ENCODE data around the gene APOL6.

Gene APOL6

GRCh38 chr22:35648066-35649025 lies at the start of gene APOL6:
Gene APOL6, plus strand, starts transcription at chr22:35648446. Its CDS starts 7,980 bp downstream, at chr22:35656426.
- DNase-seq (ENCODE audit: low spot score), result no peak

GRCh38 chr22:35599364-35599763 lies 48.9 kb upstream of the APOL6 start:
- DNase-seq (ENCODE audit: low spot score), result no peak

GRCh38 chr22:35600476-35600875 lies 47.8 kb upstream of the APOL6 start:
- DNase-seq (ENCODE audit: low spot score), result no peak

GRCh38 chr22:35601013-35601580 lies 47.1 kb upstream of the APOL6 start:
- no peak for DNase-seq (ENCODE audit: low spot score)

- no peak for DNase-seq (ENCODE audit: low spot score)
These were observed 46.3 kb upstream of the APOL6 start for GRCh38 chr22:35601743-35602615.

- DNase-seq (ENCODE audit: low spot score), result no peak
These were observed 43.5 kb upstream of the APOL6 start for GRCh38 chr22:35604621-35605368.

GRCh38 chr22:35605369-35605680 lies 42.9 kb upstream of the APOL6 start:
- no peak for DNase-seq (ENCODE audit: low spot score)

GRCh38 chr22:35605851-35606481 lies 42.3 kb upstream of the APOL6 start:
- DNase-seq (ENCODE audit: low spot score), result no peak

GRCh38 chr22:35606916-35607315 lies 41.3 kb upstream of the APOL6 start:
- no peak for DNase-seq (ENCODE audit: low spot score)

GRCh38 chr22:35608088-35608487 lies 40.2 kb upstream of the APOL6 start:
- no peak for DNase-seq (ENCODE audit: low spot score)

GRCh38 chr22:35609261-35609660 lies 39.0 kb upstream of the APOL6 start:
- DNase-seq (ENCODE audit: low spot score), result no peak

- DNase-seq (ENCODE audit: low spot score), result no peak
These were observed 38.5 kb upstream of the APOL6 start for GRCh38 chr22:35609761-35610160.

- DNase-seq (ENCODE audit: low spot score), result no peak
These were observed 37.5 kb upstream of the APOL6 start for GRCh38 chr22:35610741-35611140.

GRCh38 chr22:35611200-35611890 lies 36.9 kb upstream of the APOL6 start:
- DNase-seq (ENCODE audit: low spot score), result no peak

- DNase-seq (ENCODE audit: low spot score), result no peak
These were observed 36.2 kb upstream of the APOL6 start for GRCh38 chr22:35611891-35612576.

GRCh38 chr22:35612903-35613302 lies 35.3 kb upstream of the APOL6 start:
- DNase-seq (ENCODE audit: low spot score), result no peak

GRCh38 chr22:35614404-35614803 lies 33.8 kb upstream of the APOL6 start:
- DNase-seq (ENCODE audit: low spot score), result no peak

GRCh38 chr22:35615156-35615555 lies 33.1 kb upstream of the APOL6 start:
- no peak for DNase-seq (ENCODE audit: low spot score)

- no peak for DNase-seq (ENCODE audit: low spot score)
These were observed 32.2 kb upstream of the APOL6 start for GRCh38 chr22:35616043-35616442.

- DNase-seq (ENCODE audit: low spot score), result no peak
These were observed 31.0 kb upstream of the APOL6 start, which contains the start of gene MB for GRCh38 chr22:35617137-35617755. Gene MB, minus strand, starts transcription at chr22:35617329. Its CDS starts 72 bp downstream, at chr22:35617257.
